AG04450 (cell line): ENCODE results near the gene VSIR. TPM values are rescaled to one million over a fixed set of nuclear protein-coding genes. Genes with fewer than 3 reads are reported as not detected.
A peak's percentile ranks its signal among the peaks of the same experiment; 100 is the strongest.

Source experiments
- CTCF ChIA-PET: fragments of 300-600, 350-600 bp; formaldehyde crosslinking; extraction: SDS; loops from one replicate; lab custom pipeline; 2022; ENCODE audit warnings: antibody characterized with exemption, inconsistent platforms; lab: Charles Lee
- POLR2A ChIA-PET: fragments of 350-600 bp; formaldehyde crosslinking; extraction: SDS; loops from one replicate; lab custom pipeline; 2021; ENCODE audit warnings: antibody characterized with exemption, inconsistent platforms; lab: Yijun Ruan, JAX
- DNase-seq: peaks from one replicate; pipeline ENCODE4 v3.0.0-alpha.2; 2011; ENCODE audit warnings: low read depth, low spot score
- H3K27ac ChIP-seq: one replicate; pipeline ENCODE4 v1.5.1; 2012; ENCODE audit warnings: low read depth, low read length, control low read depth
- H3K27me3 ChIP-seq: one replicate; pipeline ENCODE4 v1.6.0; 2012; ENCODE audit warnings: low read length; ENCODE audit not compliant: control insufficient read depth, insufficient read depth
- H3K4me3 ChIP-seq: 2 replicates; pipeline ENCODE4 v1.5.1; 2011; ENCODE audit warnings: mild to moderate bottlenecking, low read depth, low read length, control low read depth
- H3K9me3 ChIP-seq: 2 replicates; pipeline ENCODE4 v1.5.1; 2012; ENCODE audit warnings: low read length; ENCODE audit not compliant: control insufficient read depth, insufficient read depth
- CTCF ChIP-seq: IDR thresholded peaks from 2 replicates; pipeline ENCODE4 v1.5.1; 2011; ENCODE audit warnings: low read depth, low read length, control low read depth, inconsistent platforms
- polyA plus RNA-seq: library from polyadenylated mRNA; depleted of rRNA; stranded (reverse); fragments of >200 nt; gene quantifications from 2 replicates; pipeline ENCODE4 v1.2.3, GENCODE V29; 2011

VSIR gene
- polyA plus RNA-seq, 1 experiment = 22.1 TPM

- DNase-seq = no peak
- CTCF ChIA-PET = interaction anchor here (0.6 to 3.7 kb wide), 5 partner anchors 8 to 392 kb away, joined by 3 to 27 read pairs (median 4); no protein-coding TSS in a partner anchor
- peak; percentile 9; the same call in 1 of the 2 replicates for TF ChIP-seq CTCF
- Histone ChIP-seq H3K27ac (no peak overlapping the region), H3K9me3 (no peaks in the 10 kb centered on the region; the same call in 1 of the 2 replicates), H3K27me3 (peaks cover 47% of the 10 kb centered on the region), H3K4me3 (no peak overlapping the region)
- POLR2A ChIA-PET = no interaction called here
Observed at GRCh38 chr10:71705582-71705981, 67.7 kb downstream of the VSIR start.

DNA sequence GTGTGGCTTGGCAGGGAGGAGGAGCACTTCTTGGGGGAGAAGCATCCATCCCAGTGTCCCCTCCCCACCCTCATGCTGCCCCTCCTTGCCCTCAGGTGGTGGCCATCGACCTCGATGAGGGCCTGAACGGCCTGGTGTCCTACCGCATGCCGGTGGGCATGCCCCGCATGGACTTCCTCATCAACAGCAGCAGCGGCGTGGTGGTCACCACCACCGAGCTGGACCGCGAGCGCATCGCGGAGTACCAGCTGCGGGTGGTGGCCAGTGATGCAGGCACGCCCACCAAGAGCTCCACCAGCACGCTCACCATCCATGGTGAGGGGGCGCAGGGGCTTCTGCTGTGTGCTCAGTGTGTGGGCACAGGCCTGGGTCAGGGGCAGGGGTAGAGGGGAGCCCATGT is 68.5 kb downstream of the VSIR start:
- Histone ChIP-seq H3K4me3 (no peak overlapping the region), H3K9me3 (no peaks in the 10 kb centered on the region; the same call in 1 of the 2 replicates), H3K27ac (no peak overlapping the region), H3K27me3 (peaks cover 47% of the 10 kb centered on the region)
- TF ChIP-seq CTCF = no peak
- DNase-seq = no peak
- ChIA-PET POLR2A (no interaction called here), CTCF (interaction anchor here (0.6 kb wide), 1 partner anchor 1176 kb away, joined by 9 read pairs; no protein-coding TSS in a partner anchor)

DNA sequence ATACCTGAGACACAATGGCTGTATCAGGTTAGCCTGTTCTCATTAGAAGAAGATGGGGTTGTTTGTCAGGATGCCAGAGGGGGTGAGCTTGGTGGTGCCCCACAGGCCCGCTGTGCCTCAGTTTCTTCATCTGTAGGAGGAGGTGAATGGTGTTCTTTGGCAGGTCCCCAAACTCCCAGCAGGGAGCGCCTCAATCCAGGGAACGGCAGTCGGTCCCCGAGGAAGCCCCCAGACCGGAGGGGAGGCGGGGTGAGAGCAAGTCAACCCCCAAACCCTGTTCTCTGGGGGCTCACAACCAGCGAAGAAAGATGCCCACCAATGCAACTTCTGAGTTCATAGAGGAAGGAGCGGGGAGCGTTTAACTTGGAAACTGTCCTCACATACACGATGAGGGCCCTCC is 69.7 kb downstream of the VSIR start:
- TF ChIP-seq CTCF = no peak
- ChIA-PET POLR2A (no interaction called here), CTCF (no interaction called here)
- H3K4me3 ChIP-seq = no peak overlapping the region
- H3K9me3 ChIP-seq = no peaks in the 10 kb centered on the region
- peaks cover 50% of the 10 kb centered on the region for H3K27me3 ChIP-seq
- no peak for DNase-seq
- H3K27ac ChIP-seq = no peak overlapping the region

GRCh38 chr10:71701496-71702132 is 71.7 kb downstream of the VSIR start:
- no peak for TF ChIP-seq CTCF
- H3K4me3 ChIP-seq = no peak overlapping the region
- no peak overlapping the region for H3K27ac ChIP-seq
- ChIA-PET CTCF (no interaction called here), POLR2A (no interaction called here)
- H3K27me3 ChIP-seq = peaks cover 42% of the 10 kb centered on the region
- no peaks in the 10 kb centered on the region for H3K9me3 ChIP-seq
- no peak for DNase-seq

GRCh38 chr10:71700731-71701368 is 72.5 kb downstream of the VSIR start:
- no peak overlapping the region for H3K4me3 ChIP-seq
- no peaks in the 10 kb centered on the region for H3K9me3 ChIP-seq
- no peak for TF ChIP-seq CTCF
- POLR2A ChIA-PET = no interaction called here
- H3K27me3 ChIP-seq = peaks cover 41% of the 10 kb centered on the region
- CTCF ChIA-PET = no interaction called here
- no peak for DNase-seq
- no peak overlapping the region for H3K27ac ChIP-seq
